Measurements from ENCODE around the gene ATP10A. TPM values are rescaled to one million over a fixed set of nuclear protein-coding genes. Genes with fewer than 3 reads are reported as not detected.

The ATP10A gene
- total RNA-seq, 1 experiment from 2014 or later = not detected

DNA sequence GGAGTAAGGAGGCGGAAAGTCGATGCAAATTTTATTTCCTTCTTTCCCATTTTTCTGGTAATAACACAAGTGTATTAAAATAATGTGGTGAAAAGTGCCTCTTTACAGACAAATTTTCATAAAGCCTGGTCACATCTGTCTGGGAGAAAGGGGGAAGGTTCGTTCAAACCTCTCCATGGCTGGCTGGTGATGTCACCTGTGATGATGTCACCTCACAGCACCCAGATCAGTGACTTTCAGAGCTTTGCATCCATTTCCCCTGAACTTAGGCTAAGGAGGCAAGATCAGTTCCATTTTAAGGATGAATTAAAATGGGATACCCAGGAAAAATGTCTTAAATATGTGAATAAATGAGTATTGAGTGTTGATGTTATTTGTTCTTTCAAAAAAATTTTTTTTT, 34.1 kb downstream of the ATP10A start:
- no peaks in the 10 kb centered on the region for H3K9me3 ChIP-seq
- Mint-ChIP-seq H3K27ac (ENCODE audit: unreplicated experiment) (no peak overlapping the region), H3K36me3 (ENCODE audit: insufficient read depth, unreplicated experiment) (no peaks in the 10 kb centered on the region), H3K27me3 (ENCODE audit: insufficient read depth, unreplicated experiment) (no peaks in the 10 kb centered on the region), H3K4me3 (ENCODE audit: unreplicated experiment) (no peak overlapping the region), H3K4me1 (ENCODE audit: low read depth, unreplicated experiment) (peaks cover 7% of the 10 kb centered on the region), H3K9me3 (ENCODE audit: unreplicated experiment) (peaks cover 17% of the 10 kb centered on the region)
- H3K27me3 ChIP-seq (replicated peaks; ENCODE audit: control insufficient read depth, insufficient read depth, low read length) = no peaks in the 10 kb centered on the region
- DNase-seq = no peak
- no TSS peak for BruUV-seq (replicated peaks)
- intact Hi-C loops (cut with micrococcal nuclease; ENCODE audit: unreplicated experiment) = no loop called here
- no peaks in the 10 kb centered on the region for H3K4me1 ChIP-seq
- TF ChIP-seq, protein P1, sequence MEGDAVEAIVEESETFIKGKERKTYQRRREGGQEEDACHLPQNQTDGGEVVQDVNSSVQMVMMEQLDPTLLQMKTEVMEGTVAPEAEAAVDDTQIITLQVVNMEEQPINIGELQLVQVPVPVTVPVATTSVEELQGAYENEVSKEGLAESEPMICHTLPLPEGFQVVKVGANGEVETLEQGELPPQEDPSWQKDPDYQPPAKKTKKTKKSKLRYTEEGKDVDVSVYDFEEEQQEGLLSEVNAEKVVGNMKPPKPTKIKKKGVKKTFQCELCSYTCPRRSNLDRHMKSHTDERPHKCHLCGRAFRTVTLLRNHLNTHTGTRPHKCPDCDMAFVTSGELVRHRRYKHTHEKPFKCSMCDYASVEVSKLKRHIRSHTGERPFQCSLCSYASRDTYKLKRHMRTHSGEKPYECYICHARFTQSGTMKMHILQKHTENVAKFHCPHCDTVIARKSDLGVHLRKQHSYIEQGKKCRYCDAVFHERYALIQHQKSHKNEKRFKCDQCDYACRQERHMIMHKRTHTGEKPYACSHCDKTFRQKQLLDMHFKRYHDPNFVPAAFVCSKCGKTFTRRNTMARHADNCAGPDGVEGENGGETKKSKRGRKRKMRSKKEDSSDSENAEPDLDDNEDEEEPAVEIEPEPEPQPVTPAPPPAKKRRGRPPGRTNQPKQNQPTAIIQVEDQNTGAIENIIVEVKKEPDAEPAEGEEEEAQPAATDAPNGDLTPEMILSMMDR (IDR thresholded peaks at IDR 0.05; ENCODE audit: insufficient read depth in 1 of 2, low read depth in 1 of 2, low read length in 1 of 2, severe bottlenecking in 1 of 2, unreplicated experiment in 1 of 2) = no peak
- no peak overlapping the region for H3K4me3 ChIP-seq (ENCODE audit: low read depth, low read length)
- POLR2A ChIA-PET = no interaction called here
- CTCF ChIA-PET = no interaction called here
- no peaks in the 10 kb centered on the region for H3K36me3 ChIP-seq (ENCODE audit: control insufficient read depth, insufficient read depth, low read length)

DNA sequence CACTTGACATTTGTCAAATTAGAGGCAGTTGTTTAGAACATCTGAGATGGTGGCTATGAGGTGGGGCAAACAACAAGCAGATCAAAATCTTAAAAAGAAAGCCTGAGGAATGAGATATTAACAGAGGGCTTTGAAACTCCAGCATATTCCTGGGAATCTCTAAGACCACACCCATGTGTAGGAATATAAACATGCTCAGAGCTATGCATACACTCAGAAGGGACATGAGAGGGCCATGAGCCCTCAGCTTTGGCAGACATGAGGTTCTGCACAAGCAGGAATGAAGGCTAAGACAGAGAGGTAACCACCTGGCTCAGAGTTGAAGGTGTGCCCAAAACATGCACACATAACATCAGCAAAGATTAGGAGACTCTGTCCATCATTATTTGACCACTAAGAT, 37.9 kb downstream of the ATP10A start:
- peaks cover 17% of the 10 kb centered on the region for H3K9me3 Mint-ChIP-seq (ENCODE audit: unreplicated experiment)
- H3K9me3 ChIP-seq = no peaks in the 10 kb centered on the region
- H3K4me3 ChIP-seq (ENCODE audit: low read depth, low read length) = no peak overlapping the region
- no peaks in the 10 kb centered on the region for H3K4me1 ChIP-seq
- DNase-seq = no peak
- H3K4me3 Mint-ChIP-seq (ENCODE audit: unreplicated experiment) = no peak overlapping the region
- no TSS peak for BruUV-seq (replicated peaks)
- CTCF ChIA-PET = no interaction called here
- H3K27me3 Mint-ChIP-seq (ENCODE audit: insufficient read depth, unreplicated experiment) = no peaks in the 10 kb centered on the region
- TF ChIP-seq, protein P1 (IDR thresholded peaks at IDR 0.05; ENCODE audit: insufficient read depth in 1 of 2, low read depth in 1 of 2, low read length in 1 of 2, severe bottlenecking in 1 of 2, unreplicated experiment in 1 of 2) = no peak
- no peaks in the 10 kb centered on the region for H3K27me3 ChIP-seq (replicated peaks; ENCODE audit: control insufficient read depth, insufficient read depth, low read length)
- H3K36me3 ChIP-seq (ENCODE audit: control insufficient read depth, insufficient read depth, low read length) = no peaks in the 10 kb centered on the region
- H3K27ac Mint-ChIP-seq (ENCODE audit: unreplicated experiment) = no peak overlapping the region
- POLR2A ChIA-PET = no interaction called here
- H3K36me3 Mint-ChIP-seq (ENCODE audit: insufficient read depth, unreplicated experiment) = no peaks in the 10 kb centered on the region
- H3K4me1 Mint-ChIP-seq (ENCODE audit: low read depth, unreplicated experiment) = peaks cover 11% of the 10 kb centered on the region
- intact Hi-C loops (cut with micrococcal nuclease; ENCODE audit: unreplicated experiment) = no loop called here

GRCh38 chr15:25824618-25825017, 38.5 kb downstream of the ATP10A start:
- intact Hi-C loops (cut with micrococcal nuclease; ENCODE audit: unreplicated experiment) = no loop called here
- H3K9me3 Mint-ChIP-seq (ENCODE audit: unreplicated experiment) = peaks cover 17% of the 10 kb centered on the region
- Histone ChIP-seq H3K4me1 (no peaks in the 10 kb centered on the region), H3K9me3 (no peaks in the 10 kb centered on the region), H3K36me3 (ENCODE audit: control insufficient read depth, insufficient read depth, low read length) (no peaks in the 10 kb centered on the region), H3K27me3 (replicated peaks; ENCODE audit: control insufficient read depth, insufficient read depth, low read length) (no peaks in the 10 kb centered on the region), H3K4me3 (ENCODE audit: low read depth, low read length) (no peak overlapping the region)
- BruUV-seq (replicated peaks) = no TSS peak
- CTCF ChIA-PET = interaction anchor here (0.6 kb wide), 1 partner anchor 17 kb away, joined by 3 read pairs; no protein-coding TSS in a partner anchor
- no peak overlapping the region for H3K27ac Mint-ChIP-seq (ENCODE audit: unreplicated experiment)
- H3K4me3 Mint-ChIP-seq (ENCODE audit: unreplicated experiment) = no peak overlapping the region
- no peaks in the 10 kb centered on the region for H3K27me3 Mint-ChIP-seq (ENCODE audit: insufficient read depth, unreplicated experiment)
- TF ChIP-seq, protein P1 (IDR thresholded peaks at IDR 0.05; ENCODE audit: insufficient read depth in 1 of 2, low read depth in 1 of 2, low read length in 1 of 2, severe bottlenecking in 1 of 2, unreplicated experiment in 1 of 2) = no peak
- H3K36me3 Mint-ChIP-seq (ENCODE audit: insufficient read depth, unreplicated experiment) = no peaks in the 10 kb centered on the region
- no peak for DNase-seq
- POLR2A ChIA-PET = no interaction called here
- H3K4me1 Mint-ChIP-seq (ENCODE audit: low read depth, unreplicated experiment) = peaks cover 12% of the 10 kb centered on the region

Measured in Caco-2 (cell line).